ENCODE results near the gene SRD5A1. TPM values are rescaled to one million over a fixed set of nuclear protein-coding genes. Genes with fewer than 3 reads are reported as not detected.

Gene SRD5A1
- total and polyA plus RNA-seq, 2 experiments from 2014 or later, result 18.2 to 87.3 TPM

GRCh38 chr5:6666762-6667161, 33.5 kb downstream of the SRD5A1 start:
- no peak for TF ChIP-seq REST (IDR thresholded peaks at IDR 0.05; ENCODE audit: unreplicated experiment)
- no peak for TF ChIP-seq CREB1 (CRISPR knock-in tag; IDR thresholded peaks at IDR 0.05; ENCODE audit: low read depth)
- no peak for TF ChIP-seq NANOG (IDR thresholded peaks at IDR 0.05; ENCODE audit: borderline replicate concordance)
- TF ChIP-seq EZH2phosphoT487 (IDR thresholded peaks at IDR 0.05; ENCODE audit: unreplicated experiment), result no peak
- no peak for TF ChIP-seq ZNF331 (CRISPR knock-in tag; IDR thresholded peaks at IDR 0.05; ENCODE audit: low read depth)
- no peak for TF ChIP-seq JUNB (IDR thresholded peaks at IDR 0.05; ENCODE audit: unreplicated experiment)
- no peak for TF ChIP-seq CTCF (conservative IDR thresholded peaks at IDR 0.05; ENCODE audit: low read depth in 2 of 2)
- TF ChIP-seq ZNF114 (CRISPR knock-in tag; IDR thresholded peaks at IDR 0.05), result no peak
- TF ChIP-seq ETS1 (IDR thresholded peaks at IDR 0.05), result no peak
- no peak for TF ChIP-seq STAT1 (IDR thresholded peaks at IDR 0.05; ENCODE audit: unreplicated experiment)
- TF ChIP-seq POLR2AphosphoS5 (IDR thresholded peaks at IDR 0.05; ENCODE audit: low read depth), result no peak
- no peak for TF ChIP-seq ZNF462 (CRISPR knock-in tag; IDR thresholded peaks at IDR 0.05)
- H3K36me3 Mint-ChIP-seq (ENCODE audit: low read depth), result peaks cover 30% of the 10 kb centered on the region
- Histone ChIP-seq H3K4me2 (no peak overlapping the region), H3K4me3 (no peak overlapping the region), H4K20me1 (replicated peaks; ENCODE audit: insufficient read depth) (no peaks in the 10 kb centered on the region), H3F3A (replicated peaks; ENCODE audit: low read depth) (no peaks in the 10 kb centered on the region), H3K27me3 (ENCODE audit: insufficient read depth) (no peaks in the 10 kb centered on the region), H2AFZ (no peak overlapping the region), H3K36me3 (ENCODE audit: insufficient read depth) (no peaks in the 10 kb centered on the region), H3K4me1 (ENCODE audit: insufficient read depth) (peaks cover 4% of the 10 kb centered on the region; the same call in 1 of the 2 replicates), H3K27ac (ENCODE audit: low read depth) (no peak overlapping the region), H3K79me2 (replicated peaks; ENCODE audit: insufficient read depth) (no peaks in the 10 kb centered on the region), H3K9me2 (ENCODE audit: insufficient read depth) (0 out of 2 replicates have a peak, but pooled peaks cover 2% of the 10 kb centered on the region)
- H3K9me3 Mint-ChIP-seq, result no peaks in the 10 kb centered on the region
- no peak overlapping the region for H3K27ac Mint-ChIP-seq
- H3K4me3 Mint-ChIP-seq, result no peak overlapping the region
- ATAC-seq, result no peak
- DNase-seq (ENCODE audit: low spot score), result no peak
- H3K27me3 Mint-ChIP-seq (ENCODE audit: insufficient read depth, low read depth, poor library complexity), result no peaks in the 10 kb centered on the region
- peaks cover 27% of the 10 kb centered on the region for H3K4me1 Mint-ChIP-seq
